B cell (primary cell): ENCODE data around the gene PNCK.

ENCODE experiments used
- EZH2 ChIP-seq: IDR thresholded peaks from 2 replicates; pipeline ENCODE4 v1.6.1; 2012; ENCODE audit warnings: borderline replicate concordance, low read depth, mild to moderate bottlenecking, moderate library complexity, low read length; ENCODE audit not compliant: insufficient read depth, poor library complexity, severe bottlenecking
- TF ChIP-seq, protein P1 (sequence below): fragments of 200-600 bp; IDR thresholded peaks from one replicate; pipeline ENCODE4 v1.8.0; 2022; ENCODE audit warnings: antibody characterized with exemption, mild to moderate bottlenecking

DNA sequence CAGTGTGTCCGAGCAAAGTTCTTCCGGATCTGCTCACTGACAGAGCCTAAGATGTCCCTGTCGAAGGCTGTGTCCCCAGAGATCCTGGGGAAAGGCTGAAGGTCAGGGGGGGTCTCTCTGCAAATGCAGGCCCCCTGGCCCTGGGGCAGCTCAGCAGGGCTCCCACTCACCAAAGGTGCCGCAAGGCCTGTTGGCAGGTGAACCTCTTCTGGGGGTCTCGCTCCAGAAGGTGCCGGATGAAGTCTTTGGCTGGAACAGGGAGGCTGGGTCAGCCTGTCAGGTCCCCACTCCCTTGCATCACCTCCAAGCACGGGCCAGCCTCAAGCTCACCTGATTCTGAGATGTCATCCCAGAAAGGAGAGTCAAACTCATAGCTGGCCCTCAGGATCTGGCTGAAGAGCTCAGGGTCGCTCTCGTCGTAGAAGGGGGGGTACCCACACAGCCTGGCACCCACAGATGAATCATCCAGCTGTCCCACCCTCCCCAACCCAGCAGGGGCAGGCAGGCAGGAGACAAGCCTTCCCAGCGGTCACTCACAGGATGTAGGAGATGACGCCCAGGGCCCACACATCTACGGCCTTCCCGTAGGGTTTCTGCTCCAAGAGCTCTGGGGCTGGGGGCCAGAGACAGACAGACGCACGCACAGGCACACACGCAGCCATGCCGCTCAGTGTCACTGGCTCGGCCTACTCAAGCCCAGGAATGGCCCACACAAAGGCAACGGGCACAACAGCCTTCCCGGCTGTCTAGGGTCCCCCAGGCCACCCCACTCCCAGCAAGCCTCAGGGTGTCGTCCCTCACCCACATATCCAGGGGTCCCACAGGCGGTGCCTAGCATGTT, 2.6 kb downstream of the PNCK start:
- TF ChIP-seq, protein P1, sequence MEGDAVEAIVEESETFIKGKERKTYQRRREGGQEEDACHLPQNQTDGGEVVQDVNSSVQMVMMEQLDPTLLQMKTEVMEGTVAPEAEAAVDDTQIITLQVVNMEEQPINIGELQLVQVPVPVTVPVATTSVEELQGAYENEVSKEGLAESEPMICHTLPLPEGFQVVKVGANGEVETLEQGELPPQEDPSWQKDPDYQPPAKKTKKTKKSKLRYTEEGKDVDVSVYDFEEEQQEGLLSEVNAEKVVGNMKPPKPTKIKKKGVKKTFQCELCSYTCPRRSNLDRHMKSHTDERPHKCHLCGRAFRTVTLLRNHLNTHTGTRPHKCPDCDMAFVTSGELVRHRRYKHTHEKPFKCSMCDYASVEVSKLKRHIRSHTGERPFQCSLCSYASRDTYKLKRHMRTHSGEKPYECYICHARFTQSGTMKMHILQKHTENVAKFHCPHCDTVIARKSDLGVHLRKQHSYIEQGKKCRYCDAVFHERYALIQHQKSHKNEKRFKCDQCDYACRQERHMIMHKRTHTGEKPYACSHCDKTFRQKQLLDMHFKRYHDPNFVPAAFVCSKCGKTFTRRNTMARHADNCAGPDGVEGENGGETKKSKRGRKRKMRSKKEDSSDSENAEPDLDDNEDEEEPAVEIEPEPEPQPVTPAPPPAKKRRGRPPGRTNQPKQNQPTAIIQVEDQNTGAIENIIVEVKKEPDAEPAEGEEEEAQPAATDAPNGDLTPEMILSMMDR, result no peak
- TF ChIP-seq EZH2, result no peak
